Esophagus muscularis mucosa (tissue), 4 donors: ENCODE data around the gene DGLUCY.

Experiments
- EP300 ChIP-seq: sonication (generic); formaldehyde crosslinking; IDR thresholded peaks from one replicate; pipeline ENCODE4 v1.6.1; 2017; ENCODE audit warnings: antibody characterized with exemption
- POLR2A ChIP-seq: fragments of 450-650 bp; IDR thresholded peaks from one replicate; pipeline ENCODE4 v1.6.1; 2017; ENCODE audit warnings: antibody characterized with exemption, moderate library complexity, mild to moderate bottlenecking, low read depth
- POLR2AphosphoS5 ChIP-seq, 2 donors: sonication (generic); formaldehyde crosslinking; IDR thresholded peaks; one replicate each; pipeline ENCODE4 v1.6.1; 2017; ENCODE audit warnings: antibody characterized with exemption in 2 of 2
- TF ChIP-seq, protein P1 (sequence below), 3 experiments: fragments of 200-600 bp in 2 of 3; fragments of 450-650 bp in 1 of 3; sonication (generic) in 2 of 3; IDR thresholded peaks; one replicate each; pipeline ENCODE4 v1.5.1; 2017 to 2019; ENCODE audit warnings: antibody characterized with exemption in 3 of 3, mild to moderate bottlenecking in 2 of 3, moderate library complexity in 1 of 3

DNA sequence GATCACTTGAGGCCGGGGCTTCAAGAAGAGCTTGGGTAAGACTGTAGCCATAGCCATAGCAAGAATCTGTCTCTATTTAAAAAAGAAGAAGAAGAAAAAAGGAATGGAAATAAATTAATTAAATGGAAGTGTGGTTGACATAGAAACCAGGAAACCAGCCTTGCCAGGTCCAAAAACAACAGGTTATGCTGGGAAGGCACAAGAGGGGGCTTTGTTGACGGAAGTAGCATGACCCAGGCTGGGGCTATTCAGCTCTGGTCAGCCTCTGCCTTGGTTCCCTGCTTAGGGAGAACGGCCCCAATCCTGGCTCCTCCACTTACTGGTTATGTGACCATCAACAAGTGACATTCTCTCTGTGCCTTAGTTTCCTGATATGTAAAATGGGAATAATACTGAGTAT, 145.0 kb downstream of the DGLUCY start:
- TF ChIP-seq, protein P1, sequence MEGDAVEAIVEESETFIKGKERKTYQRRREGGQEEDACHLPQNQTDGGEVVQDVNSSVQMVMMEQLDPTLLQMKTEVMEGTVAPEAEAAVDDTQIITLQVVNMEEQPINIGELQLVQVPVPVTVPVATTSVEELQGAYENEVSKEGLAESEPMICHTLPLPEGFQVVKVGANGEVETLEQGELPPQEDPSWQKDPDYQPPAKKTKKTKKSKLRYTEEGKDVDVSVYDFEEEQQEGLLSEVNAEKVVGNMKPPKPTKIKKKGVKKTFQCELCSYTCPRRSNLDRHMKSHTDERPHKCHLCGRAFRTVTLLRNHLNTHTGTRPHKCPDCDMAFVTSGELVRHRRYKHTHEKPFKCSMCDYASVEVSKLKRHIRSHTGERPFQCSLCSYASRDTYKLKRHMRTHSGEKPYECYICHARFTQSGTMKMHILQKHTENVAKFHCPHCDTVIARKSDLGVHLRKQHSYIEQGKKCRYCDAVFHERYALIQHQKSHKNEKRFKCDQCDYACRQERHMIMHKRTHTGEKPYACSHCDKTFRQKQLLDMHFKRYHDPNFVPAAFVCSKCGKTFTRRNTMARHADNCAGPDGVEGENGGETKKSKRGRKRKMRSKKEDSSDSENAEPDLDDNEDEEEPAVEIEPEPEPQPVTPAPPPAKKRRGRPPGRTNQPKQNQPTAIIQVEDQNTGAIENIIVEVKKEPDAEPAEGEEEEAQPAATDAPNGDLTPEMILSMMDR (IDR thresholded peaks at IDR 0.05): no peak
- TF ChIP-seq POLR2A (no peak), EP300 (no peak), POLR2AphosphoS5 (IDR thresholded peaks at IDR 0.05) (no peak)
